ENCODE data around the gene ARF6. TPM values are rescaled to one million over a fixed set of nuclear protein-coding genes. Genes with fewer than 3 reads are reported as not detected.

ARF6 gene
- total and polyA plus RNA-seq, 2 experiments from 2014 or later: 22.5 to 27.8 TPM

- TF ChIP-seq CTCF (IDR thresholded peaks at IDR 0.05; ENCODE audit: low read depth, low read length): peak; percentile 100
- H3K27ac ChIP-seq: peak overlapping the region; percentile 100
Measured at GRCh38 chr14:49862089-49862673, 30.7 kb upstream of the ARF6 start.

DNA sequence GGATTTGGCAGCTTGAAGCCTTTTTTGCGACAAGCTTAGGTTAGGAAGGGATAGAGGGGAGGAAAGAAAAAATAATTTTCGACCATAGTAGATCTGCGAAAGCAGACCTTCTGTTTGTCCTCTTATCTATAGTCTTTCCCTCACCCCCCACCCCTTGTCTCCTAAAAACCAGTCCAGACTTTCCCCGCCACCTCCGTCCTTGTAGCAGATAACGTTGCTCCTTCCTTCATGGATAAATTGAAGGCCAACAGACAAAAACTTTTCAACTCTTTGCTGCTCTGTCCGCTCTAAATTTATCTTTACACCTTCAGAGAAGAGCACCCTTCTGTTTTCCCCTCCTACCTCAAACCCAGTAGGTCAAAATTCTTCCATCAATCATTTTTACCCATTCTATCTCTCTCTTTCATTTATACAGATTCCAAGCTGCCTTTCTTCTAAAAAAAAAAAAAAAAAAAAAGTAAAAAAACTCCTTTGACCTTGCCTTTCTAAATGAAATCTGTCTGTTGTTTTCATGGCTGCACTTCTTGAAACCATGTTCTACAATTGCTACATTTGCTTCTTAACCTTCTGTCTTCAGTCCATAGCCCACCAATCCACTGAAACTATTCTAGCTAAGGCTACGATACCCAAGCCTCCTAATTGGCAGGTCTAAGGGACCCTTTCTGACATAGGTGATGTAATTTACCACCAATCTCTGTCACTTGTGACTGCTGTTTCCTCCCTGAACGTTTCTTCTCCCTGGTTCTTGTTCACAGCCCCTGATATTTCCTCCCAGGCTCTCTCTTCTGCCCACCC is 29.2 kb upstream of the ARF6 start:
- DNase-seq (ENCODE audit: low read depth in 1 of 2, low spot score in 1 of 2): peak in 1 of 2 donors; percentile 18
- Histone ChIP-seq H3K27me3 (no peaks in the 10 kb centered on the region), H3K9me3 (ENCODE audit: low read depth) (no peaks in the 10 kb centered on the region), H3K36me3 (no peaks in the 10 kb centered on the region), H3K27ac (peak overlapping the region; percentile 100), H3K4me1 (ENCODE audit: low read depth) (peaks cover 14% of the 10 kb centered on the region), H3K4me3 (peak overlapping the region; percentile 60)
- TF ChIP-seq CTCF (IDR thresholded peaks at IDR 0.05; ENCODE audit: low read depth, low read length): no peak

More at GRCh38 chr14:49862089-49862673, 30.7 kb upstream of the ARF6 start:
- DNase-seq (ENCODE audit: low read depth in 1 of 2, low spot score in 1 of 2): peak; percentile 88 to 94
- Histone ChIP-seq H3K9me3 (ENCODE audit: low read depth) (no peaks in the 10 kb centered on the region), H3K4me3 (peak overlapping the region; percentile 58), H3K27me3 (no peaks in the 10 kb centered on the region), H3K4me1 (ENCODE audit: low read depth) (peaks cover 22% of the 10 kb centered on the region), H3K36me3 (no peaks in the 10 kb centered on the region)

DNA sequence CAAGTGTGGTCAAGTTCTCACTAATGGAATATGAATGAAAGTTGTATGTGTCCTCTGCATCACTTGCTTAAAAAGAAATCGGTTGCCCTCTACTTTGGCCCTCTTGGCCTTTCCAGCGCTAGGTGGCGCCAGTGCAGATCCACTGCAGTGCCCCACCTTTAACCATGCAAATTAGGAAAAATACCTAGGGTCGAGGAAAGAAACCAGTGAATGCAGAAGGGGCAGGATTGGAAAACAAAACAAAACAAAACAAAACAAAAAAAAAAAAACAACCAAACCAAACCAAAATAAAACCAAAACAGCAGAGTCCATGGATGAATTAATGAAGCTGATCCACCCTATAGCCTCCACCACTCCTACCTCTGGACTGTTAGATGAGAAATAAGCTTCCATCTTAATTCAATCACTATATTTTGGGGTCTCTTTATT is 27.4 kb upstream of the ARF6 start:
- peak; percentile 94 for TF ChIP-seq CTCF (IDR thresholded peaks at IDR 0.05; ENCODE audit: low read depth, low read length)
- DNase-seq (ENCODE audit: low read depth in 1 of 2, low spot score in 1 of 2): peak; percentile 77 to 84
- Histone ChIP-seq H3K4me3 (no peak overlapping the region), H3K27me3 (no peaks in the 10 kb centered on the region), H3K9me3 (ENCODE audit: low read depth) (no peaks in the 10 kb centered on the region), H3K36me3 (no peaks in the 10 kb centered on the region), H3K4me1 (ENCODE audit: low read depth) (peaks cover 12% of the 10 kb centered on the region), H3K27ac (no peak overlapping the region)

- Histone ChIP-seq H3K4me1 (ENCODE audit: low read depth) (peaks cover 5% of the 10 kb centered on the region), H3K27ac (peak overlapping the region; percentile 91), H3K4me3 (peak overlapping the region; percentile 45), H3K27me3 (no peaks in the 10 kb centered on the region), H3K9me3 (ENCODE audit: low read depth) (no peaks in the 10 kb centered on the region), H3K36me3 (no peaks in the 10 kb centered on the region)
- peak; percentile 95 to 98 for DNase-seq (ENCODE audit: low read depth in 1 of 2, low spot score in 1 of 2)
- TF ChIP-seq CTCF (IDR thresholded peaks at IDR 0.05; ENCODE audit: low read depth, low read length): no peak
Measured at GRCh38 chr14:49867831-49868719, 24.8 kb upstream of the ARF6 start.

- no peaks in the 10 kb centered on the region for H3K9me3 ChIP-seq (ENCODE audit: low read depth)
- H3K4me1 ChIP-seq (ENCODE audit: low read depth): peaks cover 5% of the 10 kb centered on the region
- peak overlapping the region; percentile 52 for H3K27ac ChIP-seq
- no peak for DNase-seq (ENCODE audit: low read depth in 1 of 2, low spot score in 1 of 2)
- H3K27me3 ChIP-seq: no peaks in the 10 kb centered on the region
- TF ChIP-seq CTCF (IDR thresholded peaks at IDR 0.05; ENCODE audit: low read depth, low read length): no peak
- peak overlapping the region; percentile 37 for H3K4me3 ChIP-seq
- H3K36me3 ChIP-seq: no peaks in the 10 kb centered on the region
Measured at GRCh38 chr14:49868720-49869114, 24.2 kb upstream of the ARF6 start.
